HG02571 (cell line): ENCODE results near the gene GTPBP6.
"Not testable (repeated sequence)": the region's sequence is repeated elsewhere in the genome, so short reads cannot be mapped to it uniquely, and the experiment has no call there.

Experiments used
- ATAC-seq: cut with Tn5 transposase; IDR thresholded peaks from one replicate; pipeline ENCODE4 v1.9.1; 2021; ENCODE audit warnings: mild to moderate bottlenecking, moderate library complexity; ENCODE audit not compliant: unreplicated experiment

GTPBP6 gene

GRCh38 chrX:317424-318067, 1.1 kb downstream of the GTPBP6 start:
- no peak for ATAC-seq

GRCh38 chrX:316351-317325, 2.0 kb downstream of the GTPBP6 start:
- no peak for ATAC-seq

GRCh38 chrX:314781-315595, 3.6 kb downstream of the GTPBP6 start:
- no peak for ATAC-seq

- ATAC-seq: no peak
Observed at GRCh38 chrX:314049-314448, 4.5 kb downstream of the GTPBP6 start.

- ATAC-seq: no peak
Observed at GRCh38 chrX:313546-313945, 5.0 kb downstream of the GTPBP6 start.

- no peak for ATAC-seq
Observed at GRCh38 chrX:312621-313331, 5.8 kb downstream of the GTPBP6 start.

GRCh38 chrX:311156-312129, 7.2 kb downstream of the GTPBP6 start:
- ATAC-seq: no peak

GRCh38 chrX:310621-311155, 7.9 kb downstream of the GTPBP6 start:
- no peak for ATAC-seq

- ATAC-seq: no peak
Observed at GRCh38 chrX:308821-309520, 9.6 kb downstream of the GTPBP6 start.

GRCh38 chrX:307261-308111, 11.1 kb downstream of the GTPBP6 start:
- no peak for ATAC-seq

- not testable (repeated sequence) for ATAC-seq
Observed at GRCh38 chrX:306614-307251, 11.9 kb downstream of the GTPBP6 start.

- not testable (repeated sequence) for ATAC-seq
Observed at GRCh38 chrX:305781-306613, 12.6 kb downstream of the GTPBP6 start.

- no peak for ATAC-seq
Observed at GRCh38 chrX:302975-303374, 15.6 kb downstream of the GTPBP6 start.

GRCh38 chrX:300334-300733, 18.3 kb downstream of the GTPBP6 start:
- ATAC-seq: no peak

GRCh38 chrX:298993-299392, 19.6 kb downstream of the GTPBP6 start:
- ATAC-seq: no peak

GRCh38 chrX:295136-295535, 23.5 kb downstream of the GTPBP6 start:
- no peak for ATAC-seq
